Liver (tissue), 9 donors: ENCODE measurements around the gene HIVEP2. TPM values are rescaled to one million over a fixed set of nuclear protein-coding genes. Genes with fewer than 3 reads are reported as not detected.

Source experiments
- DNase-seq: peaks from one replicate; pipeline ENCODE4 v3.0.0-alpha.2; 2017; ENCODE audit warnings: low spot score
- H3K27ac ChIP-seq, 2 donors: one replicate each; pipeline ENCODE4 v1.7.0; 2013; ENCODE audit warnings: inconsistent platforms in 2 of 2, low read length in 2 of 2, control low read depth in 1 of 2, low read depth in 1 of 2, mild to moderate bottlenecking in 1 of 2
- H3K27me3 ChIP-seq, 4 donors: one replicate each; pipeline versions ENCODE4 v1.6.1 to v1.7.0; 2013; ENCODE audit warnings: low read length in 3 of 4, inconsistent platforms in 1 of 4, mild to moderate bottlenecking in 1 of 4, moderate library complexity in 1 of 4; ENCODE audit not compliant: control insufficient read depth in 4 of 4, insufficient read depth in 4 of 4
- H3K36me3 ChIP-seq, 4 donors: one replicate each; pipeline versions ENCODE4 v1.6.1 to v1.7.0; 2013; ENCODE audit warnings: low read length in 3 of 4, mild to moderate bottlenecking in 3 of 4, low read depth in 1 of 4, moderate library complexity in 1 of 4; ENCODE audit not compliant: control insufficient read depth in 4 of 4, insufficient read depth in 3 of 4
- H3K4me1 ChIP-seq, 4 donors: one replicate each; pipeline versions ENCODE4 v1.6.1 to v1.7.0; 2013; ENCODE audit warnings: low read length in 3 of 4, mild to moderate bottlenecking in 3 of 4, moderate library complexity in 1 of 4; ENCODE audit not compliant: control insufficient read depth in 4 of 4, insufficient read depth in 4 of 4
- H3K4me3 ChIP-seq, 3 donors: one replicate each; pipeline versions ENCODE4 v1.6.1 to v1.7.0; 2013; ENCODE audit warnings: low read length in 3 of 3, control low read depth in 1 of 3, low read depth in 1 of 3, mild to moderate bottlenecking in 1 of 3
- H3K9ac ChIP-seq, 2 donors: one replicate each; pipeline ENCODE4 v1.7.0; 2013; ENCODE audit warnings: low read length in 2 of 2, mild to moderate bottlenecking in 2 of 2, moderate library complexity in 2 of 2, control low read depth in 1 of 2, low read depth in 1 of 2
- H3K9me3 ChIP-seq, 4 donors: one replicate each; pipeline versions ENCODE4 v1.6.1 to v1.7.0; 2013; ENCODE audit warnings: low read length in 3 of 4; ENCODE audit not compliant: control insufficient read depth in 4 of 4
- EGR1 ChIP-seq, 2 donors: IDR thresholded peaks; 2 replicates each; pipeline ENCODE4 v1.6.1; 2016 to 2018; ENCODE audit warnings: antibody characterized with exemption in 2 of 2, low read depth in 2 of 2
- HNF4A ChIP-seq, 2 donors: conservative IDR thresholded peaks; 2 replicates each; pipeline ENCODE4 v1.6.1; 2016; ENCODE audit warnings: antibody characterized with exemption in 2 of 2, mild to moderate bottlenecking in 2 of 2
- HNF4G ChIP-seq: IDR thresholded peaks from 2 replicates; pipeline ENCODE4 v1.6.1; 2016; ENCODE audit warnings: antibody characterized with exemption
- JUND ChIP-seq, 2 donors: IDR thresholded peaks; 2 replicates each; pipeline ENCODE4 v1.6.1; 2016; ENCODE audit warnings: antibody characterized with exemption in 2 of 2
- NR2F2 ChIP-seq: IDR thresholded peaks from 2 replicates; pipeline ENCODE4 v1.6.1; 2016; ENCODE audit warnings: antibody characterized with exemption
- RAD21 ChIP-seq, 2 donors: IDR thresholded peaks; 2 replicates each; pipeline ENCODE4 v1.6.1; 2016; ENCODE audit warnings: antibody characterized with exemption in 2 of 2, mild to moderate bottlenecking in 2 of 2
- RXRA ChIP-seq, 2 donors: IDR thresholded peaks; 2 replicates each; pipeline ENCODE4 v1.6.1; 2017 to 2018; ENCODE audit warnings: antibody characterized with exemption in 2 of 2, mild to moderate bottlenecking in 1 of 2
- SP1 ChIP-seq: IDR thresholded peaks from 2 replicates; pipeline ENCODE4 v1.6.1; 2018; ENCODE audit warnings: antibody characterized with exemption, mild to moderate bottlenecking
- YY1 ChIP-seq: IDR thresholded peaks from 2 replicates; pipeline ENCODE4 v1.6.1; 2016; ENCODE audit warnings: antibody characterized with exemption, mild to moderate bottlenecking
- WGBS: extraction: QIAGEN DNeasy Blood & Tissue Kit; methylation state at CpG from one replicate; pipeline ENCODE4 v1.1.7; 2013; 5-methylcytosine and 5-hydroxymethylcytosine counted together
- polyA plus RNA-seq, 2 donors: library from polyadenylated mRNA; stranded (reverse) in 1 of 2; unstranded in 1 of 2; fragments of 200-250 nt in 1 of 2; fragments of >200 nt in 1 of 2; fragmentation: Nextera tagmentation in 1 of 2; extraction: Ambion mirVana in 1 of 2; gene quantifications; one replicate each; pipeline versions ENCODE4 v1.2.1 to v1.2.3, GENCODE V29; 2013 to 2015
- total RNA-seq, 2 donors: library from RNA; depleted of rRNA; stranded (reverse); fragments of >200 nt; gene quantifications; one replicate each; pipeline ENCODE4 v1.2.3, GENCODE V29; 2014
- TF ChIP-seq, protein P1 (sequence below): IDR thresholded peaks from 2 replicates; pipeline ENCODE4 v1.6.1; 2016; ENCODE audit warnings: antibody characterized with exemption
- TF ChIP-seq, protein P2 (sequence below): IDR thresholded peaks from 2 replicates; pipeline ENCODE4 v1.6.1; 2016; ENCODE audit warnings: antibody characterized with exemption
- TF ChIP-seq, protein P3 (sequence below): IDR thresholded peaks from 2 replicates; pipeline ENCODE4 v1.6.1; 2016; ENCODE audit warnings: antibody characterized with exemption
- TF ChIP-seq, protein P4 (sequence below): IDR thresholded peaks from 2 replicates; pipeline ENCODE4 v1.6.1; 2016; ENCODE audit warnings: antibody characterized with exemption, mild to moderate bottlenecking
- TF ChIP-seq, protein P5 (sequence below): fragments of 150-350 bp; IDR thresholded peaks from 2 replicates; pipeline ENCODE4 v1.5.1; 2017; ENCODE audit warnings: improper control_type of control experiment, low read depth, low read length; ENCODE audit not compliant: missing input control
- donor health status: healthy.
- donor health status: healthy.
- donor health status: healthy.
- donor health status: healthy.
- donor health status: healthy.

The HIVEP2 gene
- total and polyA plus RNA-seq, 4 donors: 0.82 to 6.6 (median 1.3) TPM

DNA sequence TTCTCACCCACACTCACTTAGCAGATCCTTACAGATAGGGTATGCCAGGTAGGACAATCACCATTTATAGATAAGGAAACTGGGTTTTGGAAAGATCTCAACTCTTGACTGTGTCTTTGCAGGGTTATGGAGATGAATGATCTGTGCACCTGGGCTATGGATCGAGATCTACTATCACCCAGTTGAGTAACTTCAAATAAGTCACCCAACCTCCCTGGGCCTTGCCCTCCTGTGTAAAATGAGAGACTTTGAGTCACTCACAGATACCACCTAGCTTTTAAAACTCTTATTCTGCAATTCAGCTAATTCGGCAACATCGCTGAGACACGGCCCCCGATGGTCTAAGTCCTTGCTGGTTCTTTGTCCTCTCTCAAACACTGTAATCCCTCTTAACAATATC, 53.5 kb downstream of the HIVEP2 start:
- Histone ChIP-seq H3K27me3 (no peaks in the 10 kb centered on the region), H3K9me3 (no peaks in the 10 kb centered on the region), H3K27ac (no peak overlapping the region), H3K4me1 (peaks cover 0 to 4% (median 1%) of the 10 kb centered on the region in 4 donors), H3K36me3 (no peaks in the 10 kb centered on the region), H3K4me3 (no peak overlapping the region), H3K9ac (no peak overlapping the region)
- TF ChIP-seq SP1 (no peak), HNF4G (no peak), RXRA (IDR thresholded peaks at IDR 0.05) (no peak), HNF4A (conservative IDR thresholded peaks at IDR 0.05) (no peak)
- TF ChIP-seq, protein P1, sequence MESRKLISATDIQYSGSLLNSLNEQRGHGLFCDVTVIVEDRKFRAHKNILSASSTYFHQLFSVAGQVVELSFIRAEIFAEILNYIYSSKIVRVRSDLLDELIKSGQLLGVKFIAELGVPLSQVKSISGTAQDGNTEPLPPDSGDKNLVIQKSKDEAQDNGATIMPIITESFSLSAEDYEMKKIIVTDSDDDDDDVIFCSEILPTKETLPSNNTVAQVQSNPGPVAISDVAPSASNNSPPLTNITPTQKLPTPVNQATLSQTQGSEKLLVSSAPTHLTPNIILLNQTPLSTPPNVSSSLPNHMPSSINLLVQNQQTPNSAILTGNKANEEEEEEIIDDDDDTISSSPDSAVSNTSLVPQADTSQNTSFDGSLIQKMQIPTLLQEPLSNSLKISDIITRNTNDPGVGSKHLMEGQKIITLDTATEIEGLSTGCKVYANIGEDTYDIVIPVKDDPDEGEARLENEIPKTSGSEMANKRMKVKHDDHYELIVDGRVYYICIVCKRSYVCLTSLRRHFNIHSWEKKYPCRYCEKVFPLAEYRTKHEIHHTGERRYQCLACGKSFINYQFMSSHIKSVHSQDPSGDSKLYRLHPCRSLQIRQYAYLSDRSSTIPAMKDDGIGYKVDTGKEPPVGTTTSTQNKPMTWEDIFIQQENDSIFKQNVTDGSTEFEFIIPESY: no peak
- TF ChIP-seq, protein P2, sequence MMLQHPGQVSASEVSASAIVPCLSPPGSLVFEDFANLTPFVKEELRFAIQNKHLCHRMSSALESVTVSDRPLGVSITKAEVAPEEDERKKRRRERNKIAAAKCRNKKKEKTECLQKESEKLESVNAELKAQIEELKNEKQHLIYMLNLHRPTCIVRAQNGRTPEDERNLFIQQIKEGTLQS: no peak
- DNase-seq: no peak
- WGBS: 95% methylated on average over 5 of the region's 5 CpGs

DNA sequence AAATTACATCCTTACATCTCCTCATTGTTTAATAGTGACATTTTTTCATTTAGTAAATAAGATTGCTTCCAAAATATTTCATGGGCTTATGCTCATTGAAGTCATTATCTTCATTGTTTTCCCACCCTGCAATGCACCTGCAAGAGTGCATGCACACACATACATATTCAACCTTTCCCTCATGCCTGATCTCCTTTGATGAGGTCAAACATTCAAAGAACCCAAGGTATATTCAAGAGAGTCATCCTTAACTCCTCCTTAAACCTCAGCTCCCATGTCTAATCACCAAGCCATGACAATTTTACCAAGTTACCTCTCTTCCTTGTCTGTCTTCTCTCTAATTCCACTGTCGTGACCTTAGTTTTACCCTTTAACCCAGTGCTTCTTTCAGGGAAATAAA, 56.5 kb downstream of the HIVEP2 start:
- H3K4me3 ChIP-seq: no peak overlapping the region
- H3K27me3 ChIP-seq: no peaks in the 10 kb centered on the region
- TF ChIP-seq HNF4A (conservative IDR thresholded peaks at IDR 0.05): no peak
- TF ChIP-seq RXRA (IDR thresholded peaks at IDR 0.05): no peak
- TF ChIP-seq, protein P3, sequence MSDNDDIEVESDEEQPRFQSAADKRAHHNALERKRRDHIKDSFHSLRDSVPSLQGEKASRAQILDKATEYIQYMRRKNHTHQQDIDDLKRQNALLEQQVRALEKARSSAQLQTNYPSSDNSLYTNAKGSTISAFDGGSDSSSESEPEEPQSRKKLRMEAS: no peak
- no peak for TF ChIP-seq SP1
- TF ChIP-seq HNF4G: no peak
- TF ChIP-seq JUND (IDR thresholded peaks at IDR 0.05): no peak
- no peak for TF ChIP-seq EGR1 (IDR thresholded peaks at IDR 0.05; ENCODE audit: low read depth in 2 of 2)
- no peak for TF ChIP-seq RAD21 (IDR thresholded peaks at IDR 0.05)
- no peak for TF ChIP-seq YY1
- TF ChIP-seq, protein P4, sequence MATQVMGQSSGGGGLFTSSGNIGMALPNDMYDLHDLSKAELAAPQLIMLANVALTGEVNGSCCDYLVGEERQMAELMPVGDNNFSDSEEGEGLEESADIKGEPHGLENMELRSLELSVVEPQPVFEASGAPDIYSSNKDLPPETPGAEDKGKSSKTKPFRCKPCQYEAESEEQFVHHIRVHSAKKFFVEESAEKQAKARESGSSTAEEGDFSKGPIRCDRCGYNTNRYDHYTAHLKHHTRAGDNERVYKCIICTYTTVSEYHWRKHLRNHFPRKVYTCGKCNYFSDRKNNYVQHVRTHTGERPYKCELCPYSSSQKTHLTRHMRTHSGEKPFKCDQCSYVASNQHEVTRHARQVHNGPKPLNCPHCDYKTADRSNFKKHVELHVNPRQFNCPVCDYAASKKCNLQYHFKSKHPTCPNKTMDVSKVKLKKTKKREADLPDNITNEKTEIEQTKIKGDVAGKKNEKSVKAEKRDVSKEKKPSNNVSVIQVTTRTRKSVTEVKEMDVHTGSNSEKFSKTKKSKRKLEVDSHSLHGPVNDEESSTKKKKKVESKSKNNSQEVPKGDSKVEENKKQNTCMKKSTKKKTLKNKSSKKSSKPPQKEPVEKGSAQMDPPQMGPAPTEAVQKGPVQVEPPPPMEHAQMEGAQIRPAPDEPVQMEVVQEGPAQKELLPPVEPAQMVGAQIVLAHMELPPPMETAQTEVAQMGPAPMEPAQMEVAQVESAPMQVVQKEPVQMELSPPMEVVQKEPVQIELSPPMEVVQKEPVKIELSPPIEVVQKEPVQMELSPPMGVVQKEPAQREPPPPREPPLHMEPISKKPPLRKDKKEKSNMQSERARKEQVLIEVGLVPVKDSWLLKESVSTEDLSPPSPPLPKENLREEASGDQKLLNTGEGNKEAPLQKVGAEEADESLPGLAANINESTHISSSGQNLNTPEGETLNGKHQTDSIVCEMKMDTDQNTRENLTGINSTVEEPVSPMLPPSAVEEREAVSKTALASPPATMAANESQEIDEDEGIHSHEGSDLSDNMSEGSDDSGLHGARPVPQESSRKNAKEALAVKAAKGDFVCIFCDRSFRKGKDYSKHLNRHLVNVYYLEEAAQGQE: no peak
- no peaks in the 10 kb centered on the region for H3K36me3 ChIP-seq
- H3K9ac ChIP-seq: no peak overlapping the region
- WGBS: 95% methylated on average over 1 of the region's 1 CpG
- H3K4me1 ChIP-seq: peaks cover 0 to 6% (median 2%) of the 10 kb centered on the region in 4 donors
- H3K27ac ChIP-seq: no peak overlapping the region
- H3K9me3 ChIP-seq: no peaks in the 10 kb centered on the region
- DNase-seq: no peak

DNA sequence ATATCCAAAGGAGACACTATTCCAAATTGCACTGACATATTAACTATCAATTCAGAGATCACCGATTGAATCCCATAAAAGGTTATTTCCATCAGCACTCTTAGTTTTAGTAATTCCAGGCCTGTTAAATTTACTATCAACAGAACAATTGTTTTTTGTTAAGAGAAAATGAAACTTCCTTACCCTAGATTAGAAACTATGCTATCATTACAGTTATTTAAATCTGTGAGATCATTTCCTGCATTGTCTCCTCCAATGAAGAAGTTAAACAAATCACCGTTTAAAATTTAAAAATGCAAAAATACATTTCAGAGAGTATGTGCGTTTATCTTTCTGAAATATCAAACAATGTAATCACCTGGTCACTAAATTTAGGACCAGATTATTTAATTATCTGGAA, 57.5 kb downstream of the HIVEP2 start:
- Histone ChIP-seq H3K4me3 (no peak overlapping the region), H3K9ac (no peak overlapping the region), H3K4me1 (peaks cover 0 to 6% (median 2%) of the 10 kb centered on the region in 4 donors), H3K36me3 (no peaks in the 10 kb centered on the region), H3K27ac (no peak overlapping the region), H3K9me3 (no peaks in the 10 kb centered on the region), H3K27me3 (no peaks in the 10 kb centered on the region)
- WGBS: 84% methylated on average over 3 of the region's 3 CpGs
- DNase-seq: no peak
- TF ChIP-seq, protein P4: no peak
- TF ChIP-seq NR2F2 (no peak), RXRA (IDR thresholded peaks at IDR 0.05) (no peak)
- TF ChIP-seq, protein P1: no peak
- TF ChIP-seq, protein P5, sequence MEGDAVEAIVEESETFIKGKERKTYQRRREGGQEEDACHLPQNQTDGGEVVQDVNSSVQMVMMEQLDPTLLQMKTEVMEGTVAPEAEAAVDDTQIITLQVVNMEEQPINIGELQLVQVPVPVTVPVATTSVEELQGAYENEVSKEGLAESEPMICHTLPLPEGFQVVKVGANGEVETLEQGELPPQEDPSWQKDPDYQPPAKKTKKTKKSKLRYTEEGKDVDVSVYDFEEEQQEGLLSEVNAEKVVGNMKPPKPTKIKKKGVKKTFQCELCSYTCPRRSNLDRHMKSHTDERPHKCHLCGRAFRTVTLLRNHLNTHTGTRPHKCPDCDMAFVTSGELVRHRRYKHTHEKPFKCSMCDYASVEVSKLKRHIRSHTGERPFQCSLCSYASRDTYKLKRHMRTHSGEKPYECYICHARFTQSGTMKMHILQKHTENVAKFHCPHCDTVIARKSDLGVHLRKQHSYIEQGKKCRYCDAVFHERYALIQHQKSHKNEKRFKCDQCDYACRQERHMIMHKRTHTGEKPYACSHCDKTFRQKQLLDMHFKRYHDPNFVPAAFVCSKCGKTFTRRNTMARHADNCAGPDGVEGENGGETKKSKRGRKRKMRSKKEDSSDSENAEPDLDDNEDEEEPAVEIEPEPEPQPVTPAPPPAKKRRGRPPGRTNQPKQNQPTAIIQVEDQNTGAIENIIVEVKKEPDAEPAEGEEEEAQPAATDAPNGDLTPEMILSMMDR: no peak
